GM21390 (cell line): Measurements from ENCODE around the gene RECK.

Experiments
- ATAC-seq: cut with Tn5 transposase; IDR thresholded peaks from one replicate; pipeline ENCODE4 v1.9.1; 2021; ENCODE audit not compliant: unreplicated experiment

Gene RECK

GRCh38 chr9:36136894-36137391 lies 100.2 kb downstream of the RECK start:
- ATAC-seq, result peak; percentile 33

DNA sequence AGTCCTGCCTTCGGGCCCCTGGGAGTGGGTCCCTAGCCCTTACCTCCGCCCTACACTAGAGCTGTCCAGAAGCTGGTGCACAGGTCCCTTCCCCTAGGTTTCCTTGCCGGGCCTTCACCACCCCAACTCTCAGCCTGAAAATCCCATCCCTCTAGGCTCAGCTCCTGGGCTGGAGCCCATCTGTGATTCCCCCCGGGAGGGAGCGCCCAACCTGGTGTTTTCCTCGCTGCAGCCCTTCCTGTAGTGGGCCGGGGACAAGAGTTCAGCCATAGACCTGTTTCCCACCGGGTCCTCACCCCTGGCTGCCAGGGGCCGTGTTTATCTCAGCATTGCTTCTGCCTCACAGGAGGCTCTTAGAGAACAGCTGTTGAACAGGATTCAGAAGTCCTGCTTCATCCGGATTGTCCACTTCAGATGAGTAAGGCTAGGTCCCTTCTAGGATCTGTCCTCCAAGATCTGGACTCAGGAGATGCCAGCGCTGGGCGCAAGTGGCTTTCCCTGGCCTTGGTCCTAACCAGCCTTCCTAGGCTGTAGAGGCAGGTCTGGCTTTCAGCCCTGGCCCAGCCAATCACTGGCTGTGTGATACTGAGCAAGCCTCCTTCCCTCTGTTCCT lies 100.8 kb downstream of the RECK start:
- no peak for ATAC-seq

GRCh38 chr9:36138496-36138895 lies 101.8 kb downstream of the RECK start:
- ATAC-seq, result no peak

- no peak for ATAC-seq
Observed at GRCh38 chr9:36138901-36139300, 102.2 kb downstream of the RECK start.

DNA sequence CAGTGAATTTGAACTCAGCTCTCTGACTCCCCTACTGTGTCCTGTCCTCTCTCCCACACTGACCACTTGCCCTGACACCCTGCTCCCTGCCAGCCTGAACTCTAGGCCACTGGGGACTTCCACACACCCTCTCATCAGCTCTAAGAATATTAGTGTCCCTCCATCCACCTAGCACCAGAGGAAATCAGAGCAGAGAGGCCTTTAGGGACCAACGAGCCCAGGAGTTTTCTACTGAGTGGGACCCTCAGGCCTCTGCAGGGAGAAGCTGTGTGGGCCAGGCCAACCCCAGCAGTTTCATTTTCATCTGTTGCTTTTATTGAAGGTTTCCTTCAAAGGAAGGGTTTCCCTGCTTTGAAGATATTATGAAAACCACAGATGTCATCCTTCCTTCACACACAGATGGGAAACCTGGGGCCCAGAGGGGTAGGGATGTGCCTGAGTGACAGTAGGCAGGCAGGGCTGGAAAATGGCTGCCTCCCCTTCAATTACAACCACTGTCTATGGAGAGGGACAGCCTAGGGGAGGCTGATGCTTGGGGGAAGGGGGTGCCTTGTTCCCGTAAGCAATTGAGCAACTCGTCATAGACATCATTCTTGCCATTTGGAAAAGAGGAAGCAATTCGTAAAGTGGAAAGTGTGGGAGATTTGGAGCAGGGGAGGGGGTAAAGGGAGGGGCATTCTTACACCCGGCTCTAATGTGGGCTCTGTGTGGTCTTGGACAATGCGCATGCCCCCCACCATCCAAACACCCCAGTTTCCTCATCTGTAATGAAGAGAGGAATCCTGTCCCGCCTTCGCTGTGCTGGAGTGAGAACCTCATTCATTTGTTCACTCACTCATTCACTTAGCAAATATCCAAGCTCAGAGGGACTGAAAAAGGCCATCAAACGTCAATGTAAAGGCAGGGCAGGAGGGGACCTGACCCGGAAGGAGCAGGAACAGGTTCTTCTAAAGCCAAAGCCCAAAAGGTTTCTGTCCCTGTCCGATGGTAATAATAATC lies 103.7 kb downstream of the RECK start:
- ATAC-seq, result no peak

DNA sequence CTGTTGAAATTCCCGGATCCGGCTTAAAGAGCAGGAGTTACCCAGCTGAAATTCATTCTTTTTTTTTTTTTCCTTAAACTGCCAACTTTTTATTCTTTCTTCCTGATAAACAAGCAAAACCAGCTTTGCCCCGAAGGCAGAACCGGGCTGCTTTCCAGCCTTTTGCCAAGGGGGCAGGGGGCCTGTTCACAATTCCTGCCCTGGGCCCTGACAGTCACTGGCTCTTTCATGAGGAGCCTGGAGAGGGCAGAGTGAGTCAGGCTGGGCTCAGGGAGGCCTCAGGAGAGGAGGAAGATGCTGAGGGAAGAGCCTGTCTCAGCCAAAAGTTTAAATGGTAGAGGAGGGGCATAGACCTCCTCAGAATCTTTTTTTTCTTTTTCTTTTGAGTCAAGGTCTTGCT lies 104.6 kb downstream of the RECK start:
- ATAC-seq, result no peak

- ATAC-seq, result no peak
Observed at GRCh38 chr9:36141761-36142160, 105.0 kb downstream of the RECK start.

DNA sequence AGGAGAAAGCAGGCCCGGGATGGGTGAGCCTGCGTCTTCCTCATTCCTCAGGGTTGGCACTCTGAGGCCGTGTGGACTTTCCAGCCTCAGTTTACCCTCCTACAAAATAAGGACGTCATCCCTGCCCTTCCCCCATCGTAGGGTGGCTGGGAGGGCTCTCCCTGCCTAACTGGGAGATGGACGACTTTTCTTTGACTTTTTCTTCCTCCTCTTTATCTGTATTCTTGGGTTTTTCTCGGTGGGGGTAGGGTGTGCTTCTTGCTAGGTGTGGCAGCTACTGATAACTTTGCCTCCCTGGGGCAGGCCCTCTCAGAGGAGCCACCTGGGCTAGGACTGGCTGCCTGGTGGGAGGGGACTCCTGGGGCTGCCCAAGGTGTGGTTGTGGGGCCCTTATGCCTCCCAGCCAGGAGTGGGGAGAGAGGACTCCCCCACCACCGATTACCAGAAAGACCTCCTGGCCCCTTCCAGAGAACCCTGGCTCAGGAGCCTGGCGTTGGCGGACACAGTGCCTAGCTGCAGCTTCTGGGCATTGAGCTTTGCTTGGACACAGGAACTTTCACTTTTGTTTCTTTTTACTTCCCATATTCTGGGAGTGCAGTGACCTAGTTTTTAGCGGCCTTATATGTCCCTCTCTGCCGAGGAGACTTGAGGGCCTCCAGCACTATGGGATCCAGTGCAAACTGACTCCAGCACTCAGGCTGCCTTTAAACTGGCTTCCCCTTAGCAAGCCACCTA lies 106.0 kb downstream of the RECK start:
- ATAC-seq, result no peak

- ATAC-seq, result no peak
Observed at GRCh38 chr9:36143245-36143641, 106.5 kb downstream of the RECK start.

DNA sequence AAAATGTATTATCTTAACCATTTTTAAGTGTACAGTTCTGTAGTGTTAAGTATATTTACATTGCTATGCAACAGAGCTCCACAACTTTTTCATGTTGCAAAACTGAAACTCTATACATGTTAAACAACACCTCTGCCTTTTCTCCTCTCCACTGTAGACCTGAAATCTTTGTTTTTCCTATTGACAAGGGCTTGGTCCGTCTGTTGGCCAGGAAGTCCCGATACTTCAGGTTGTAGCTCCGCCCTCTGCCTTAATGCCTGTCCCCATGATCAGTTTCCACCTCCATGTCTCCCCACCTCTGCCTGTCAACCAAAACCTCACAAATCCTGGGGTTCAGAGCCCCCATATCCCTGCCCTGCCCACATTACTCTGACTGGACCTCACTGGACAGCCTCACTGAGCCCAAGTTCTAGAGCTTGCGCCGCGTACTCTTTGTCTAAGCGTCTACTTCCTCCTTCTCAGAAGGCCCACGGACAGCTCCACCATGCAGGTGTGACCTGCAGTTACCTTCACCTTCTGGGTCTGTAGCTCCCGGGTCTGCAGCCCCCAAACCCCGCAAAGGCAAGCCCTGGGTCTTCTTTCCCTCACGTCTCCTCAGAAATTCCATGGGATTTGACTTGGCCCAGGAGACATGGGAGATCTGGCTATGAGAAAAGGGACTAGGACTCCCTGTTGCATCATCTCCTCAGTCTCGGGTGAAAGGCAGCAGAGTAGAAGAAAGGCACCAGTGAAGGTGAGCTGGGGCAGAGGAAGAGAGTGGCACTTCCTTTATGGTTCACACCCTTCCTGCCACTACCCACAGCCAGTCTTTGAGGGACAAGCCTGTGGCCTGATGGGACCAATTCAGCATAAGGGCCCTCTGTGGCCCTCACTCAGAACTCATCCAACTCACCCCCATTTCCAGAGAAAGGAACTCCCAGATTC lies 107.9 kb downstream of the RECK start:
- ATAC-seq, result no peak

DNA sequence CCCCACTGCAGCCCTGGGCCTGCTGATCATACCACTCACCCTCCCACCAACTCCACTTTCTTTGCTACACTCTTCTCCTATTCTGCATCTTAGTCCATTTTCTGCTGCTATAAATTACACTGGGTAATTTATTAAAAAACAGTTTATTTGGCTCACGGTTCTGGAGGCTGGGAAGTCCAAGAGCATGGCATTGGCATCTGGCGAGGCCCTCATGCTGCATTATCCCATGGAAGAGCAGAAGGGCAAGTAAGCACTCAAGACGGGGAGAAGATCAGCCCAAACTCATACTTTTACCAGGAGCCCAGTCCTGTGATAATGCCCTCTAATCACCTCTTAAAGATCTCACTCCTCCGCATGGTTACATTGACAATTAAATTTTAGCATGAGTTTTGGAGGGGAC lies 109.3 kb downstream of the RECK start:
- no peak for ATAC-seq

DNA sequence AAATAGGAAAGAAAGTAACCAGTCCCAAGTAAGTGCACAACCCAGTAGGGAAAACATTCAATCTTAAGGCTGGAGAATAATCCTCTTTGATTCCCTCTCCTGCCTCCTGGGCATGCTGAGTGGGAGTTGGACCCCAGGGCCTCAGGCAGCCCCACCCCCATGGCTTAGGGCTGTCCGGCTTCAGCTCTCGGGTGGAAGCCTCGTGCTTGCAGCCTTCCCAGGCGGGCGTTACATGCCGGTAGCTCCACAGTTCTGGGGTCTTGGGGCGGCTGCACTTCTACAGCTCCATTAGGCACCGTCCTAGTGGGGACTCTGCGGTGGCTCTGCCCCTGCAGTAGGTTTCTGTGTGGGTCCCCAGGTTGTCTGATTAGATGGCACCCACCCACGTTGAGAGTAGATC lies 109.9 kb downstream of the RECK start:
- ATAC-seq, result no peak

GRCh38 chr9:36147441-36148175 lies 110.9 kb downstream of the RECK start:
- ATAC-seq, result no peak

- ATAC-seq, result no peak
Observed at GRCh38 chr9:36148311-36149051, 111.8 kb downstream of the RECK start.

- ATAC-seq, result no peak
Observed at GRCh38 chr9:36149197-36149596, 112.5 kb downstream of the RECK start.

DNA sequence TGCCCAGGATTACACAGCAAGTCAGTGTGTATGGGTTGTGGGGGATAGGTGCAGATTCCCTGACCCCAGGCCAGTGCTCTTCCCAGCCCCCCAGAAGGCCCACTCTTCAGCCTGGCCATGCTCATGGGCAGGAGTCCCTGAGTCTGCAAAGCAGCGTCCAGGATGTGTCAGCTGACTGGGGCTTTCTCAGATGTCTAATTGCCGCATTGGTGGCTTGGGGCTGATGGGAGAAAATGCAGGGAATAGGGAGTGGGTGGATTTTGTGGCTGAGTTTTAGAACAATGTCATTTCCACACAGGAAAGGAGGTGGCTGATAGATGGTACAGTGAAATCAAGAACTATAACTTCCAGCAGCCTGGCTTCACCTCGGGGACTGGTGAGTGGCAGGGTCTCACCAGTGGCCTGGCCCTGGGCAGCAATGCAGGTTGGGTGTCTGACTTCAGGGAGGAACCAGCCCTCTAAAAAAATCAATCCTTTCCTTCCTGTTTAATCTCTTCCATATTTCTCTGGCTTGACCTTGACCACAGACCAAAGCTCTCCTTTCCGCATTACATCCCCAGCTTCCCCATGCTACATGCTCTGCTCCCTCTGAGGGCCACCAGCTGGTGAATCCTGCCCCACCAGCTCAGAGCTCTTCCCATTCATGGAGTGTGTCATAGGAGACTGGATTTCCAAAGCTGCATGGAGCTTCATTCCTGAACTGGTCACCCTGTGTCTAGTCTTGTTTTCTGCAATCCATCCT lies 114.0 kb downstream of the RECK start:
- no peak for ATAC-seq

- peak; percentile 77 for ATAC-seq
Observed at GRCh38 chr9:36151316-36152210, 114.8 kb downstream of the RECK start.
